ENCODE measurements around the gene ADGRG6.

ADGRG6 gene

DNA sequence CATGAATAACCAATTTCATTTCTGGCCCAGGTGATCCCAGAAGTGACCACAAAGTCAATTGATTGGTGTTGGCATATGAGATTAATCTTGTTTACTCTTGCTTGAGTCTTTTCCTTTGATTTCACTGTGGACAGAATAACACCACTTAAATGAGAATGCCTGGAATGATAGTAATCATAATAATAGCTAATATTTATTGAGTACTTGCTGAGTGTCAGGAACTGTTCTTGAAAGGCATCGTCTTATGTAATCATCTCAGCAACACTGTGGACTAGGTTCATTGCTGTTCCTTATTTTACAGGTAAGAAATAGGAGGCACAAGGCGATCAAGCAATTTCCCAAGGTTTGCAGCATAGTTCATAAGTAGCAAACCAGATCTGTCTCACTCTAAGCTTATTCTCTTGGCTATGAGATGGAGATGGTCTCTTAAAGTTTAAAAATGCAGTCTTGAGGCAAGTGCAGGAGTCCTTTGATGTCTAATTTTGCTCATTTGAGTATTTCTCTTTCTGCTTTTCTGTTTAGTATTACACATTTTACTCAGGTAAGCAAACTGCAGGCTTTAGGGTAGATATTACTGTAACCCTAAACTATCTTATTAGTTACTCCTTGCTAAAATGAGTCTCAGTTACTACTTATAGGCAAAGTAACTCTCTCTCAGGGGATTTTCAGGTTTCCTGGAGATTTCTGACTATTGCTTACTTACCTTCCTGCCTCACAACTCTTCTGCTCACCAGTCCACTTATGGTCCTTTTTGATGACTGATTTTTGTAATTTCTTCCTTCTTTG lies 6.3 kb downstream of the ADGRG6 start:
- Histone ChIP-seq H3K9me3 (ENCODE audit: control insufficient read depth, low read length) (no peaks in the 10 kb centered on the region), H3K9ac (ENCODE audit: low read length) (no peak overlapping the region), H3K27me3 (ENCODE audit: control insufficient read depth, insufficient read depth, low read length) (no peaks in the 10 kb centered on the region), H3K36me3 (ENCODE audit: control insufficient read depth, insufficient read depth, low read length) (no peaks in the 10 kb centered on the region), H3K4me3 (ENCODE audit: low read length) (no peak overlapping the region), H3K4me1 (ENCODE audit: control insufficient read depth, insufficient read depth, low read length) (peaks cover 19% of the 10 kb centered on the region)

DNA sequence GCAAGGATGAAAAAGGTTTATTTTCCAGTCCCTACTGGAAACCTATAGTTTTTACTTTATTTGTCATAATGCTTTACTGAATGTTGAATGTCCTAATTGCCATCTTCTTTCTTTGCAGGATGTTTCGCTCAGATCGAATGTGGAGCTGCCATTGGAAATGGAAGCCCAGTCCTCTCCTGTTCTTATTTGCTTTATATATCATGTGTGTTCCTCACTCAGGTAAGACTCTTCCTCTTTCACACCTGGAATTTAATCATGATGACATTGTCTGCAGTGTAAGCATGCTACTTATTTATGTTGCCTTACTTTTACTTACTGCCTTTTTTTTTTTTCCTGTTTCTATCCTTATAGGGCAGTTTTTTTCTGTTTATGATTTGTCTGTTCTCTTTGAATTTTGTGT lies 7.6 kb downstream of the ADGRG6 start:
- Histone ChIP-seq H3K9me3 (ENCODE audit: control insufficient read depth, low read length) (no peaks in the 10 kb centered on the region), H3K36me3 (ENCODE audit: control insufficient read depth, insufficient read depth, low read length) (no peaks in the 10 kb centered on the region), H3K9ac (ENCODE audit: low read length) (no peak overlapping the region), H3K27me3 (ENCODE audit: control insufficient read depth, insufficient read depth, low read length) (no peaks in the 10 kb centered on the region), H3K4me3 (ENCODE audit: low read length) (no peak overlapping the region), H3K4me1 (ENCODE audit: control insufficient read depth, insufficient read depth, low read length) (peaks cover 19% of the 10 kb centered on the region)

DNA sequence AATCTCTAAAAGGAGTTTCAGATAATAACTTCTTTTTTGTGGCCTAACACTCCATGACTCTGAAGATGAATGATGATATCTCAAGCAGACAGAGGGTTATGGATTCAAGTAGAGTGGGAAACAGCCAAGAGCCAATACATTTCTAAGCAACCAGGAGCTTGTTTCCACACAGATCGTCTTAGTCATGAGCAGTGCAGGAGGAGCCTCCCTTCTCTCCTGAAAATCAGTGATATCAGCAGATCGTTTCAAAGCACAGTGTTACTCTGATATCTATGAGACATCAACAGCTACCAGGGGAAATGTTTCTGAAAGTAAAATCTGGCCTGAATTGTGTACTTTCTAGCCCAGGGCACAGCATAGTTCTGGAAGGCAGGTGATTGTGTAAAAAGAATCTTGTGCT lies 11.5 kb downstream of the ADGRG6 start:
- Histone ChIP-seq H3K9me3 (ENCODE audit: control insufficient read depth, low read length) (no peaks in the 10 kb centered on the region), H3K27me3 (ENCODE audit: control insufficient read depth, insufficient read depth, low read length) (no peaks in the 10 kb centered on the region), H3K4me3 (ENCODE audit: low read length) (no peak overlapping the region), H3K9ac (ENCODE audit: low read length) (no peak overlapping the region), H3K4me1 (ENCODE audit: control insufficient read depth, insufficient read depth, low read length) (peaks cover 12% of the 10 kb centered on the region), H3K36me3 (ENCODE audit: control insufficient read depth, insufficient read depth, low read length) (no peaks in the 10 kb centered on the region)

DNA sequence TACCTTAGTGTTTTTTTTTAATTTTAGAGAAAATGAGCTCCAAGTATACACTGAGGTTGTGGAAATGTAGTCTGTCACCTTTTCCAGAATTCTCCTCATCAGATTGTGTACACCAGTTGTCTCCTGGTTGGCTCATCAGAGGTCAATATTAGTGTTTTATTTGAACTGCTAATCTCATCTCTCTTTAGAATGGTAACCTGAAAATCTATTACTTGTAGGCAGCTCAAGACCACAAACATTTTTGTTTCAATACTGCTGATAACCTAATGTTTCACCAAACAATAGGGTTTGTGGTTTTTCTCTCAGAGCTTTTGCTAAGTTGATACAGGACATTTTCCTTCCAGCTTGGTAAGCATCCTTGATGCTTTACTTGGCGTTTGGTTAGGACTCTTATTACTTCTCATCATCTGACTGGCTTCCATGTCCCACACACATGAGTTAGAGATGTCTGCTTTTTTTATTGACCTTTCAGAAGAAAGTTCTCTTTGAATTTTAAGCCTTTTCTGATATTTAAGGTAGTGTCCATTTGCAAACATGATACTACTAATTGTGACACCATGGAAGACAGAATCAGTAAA lies 15.1 kb downstream of the ADGRG6 start:
- Histone ChIP-seq H3K9me3 (ENCODE audit: control insufficient read depth, low read length) (no peaks in the 10 kb centered on the region), H3K9ac (ENCODE audit: low read length) (no peak overlapping the region), H3K27me3 (ENCODE audit: control insufficient read depth, insufficient read depth, low read length) (no peaks in the 10 kb centered on the region), H3K4me1 (ENCODE audit: control insufficient read depth, insufficient read depth, low read length) (peaks cover 7% of the 10 kb centered on the region), H3K36me3 (ENCODE audit: control insufficient read depth, insufficient read depth, low read length) (no peaks in the 10 kb centered on the region), H3K4me3 (ENCODE audit: low read length) (no peak overlapping the region)

DNA sequence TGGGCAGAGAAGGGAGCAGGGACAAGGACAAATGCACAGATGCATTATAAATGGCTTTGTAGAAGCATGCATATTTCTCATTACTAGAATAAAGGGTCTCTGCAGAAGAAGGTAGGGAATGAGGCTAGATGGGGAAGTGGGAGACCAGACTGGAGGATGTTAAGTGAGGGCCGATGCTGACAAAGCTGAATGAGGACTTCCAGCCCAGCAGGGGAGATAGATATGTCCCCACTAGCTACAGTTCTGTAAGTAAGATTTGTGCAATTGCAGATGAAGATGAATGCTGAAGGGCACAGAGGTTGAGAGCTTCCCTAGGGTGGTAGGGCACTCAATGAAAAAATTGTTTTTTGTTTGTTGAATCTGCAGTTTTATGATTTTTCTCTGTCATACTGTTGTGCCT lies 16.9 kb downstream of the ADGRG6 start:
- H3K36me3 ChIP-seq (ENCODE audit: control insufficient read depth, insufficient read depth, low read length) = no peaks in the 10 kb centered on the region
- H3K9me3 ChIP-seq (ENCODE audit: control insufficient read depth, low read length) = no peaks in the 10 kb centered on the region
- H3K4me3 ChIP-seq (ENCODE audit: low read length) = no peak overlapping the region
- H3K27me3 ChIP-seq (ENCODE audit: control insufficient read depth, insufficient read depth, low read length) = no peaks in the 10 kb centered on the region
- H3K4me1 ChIP-seq (ENCODE audit: control insufficient read depth, insufficient read depth, low read length) = peaks cover 10% of the 10 kb centered on the region
- no peak overlapping the region for H3K9ac ChIP-seq (ENCODE audit: low read length)

DNA sequence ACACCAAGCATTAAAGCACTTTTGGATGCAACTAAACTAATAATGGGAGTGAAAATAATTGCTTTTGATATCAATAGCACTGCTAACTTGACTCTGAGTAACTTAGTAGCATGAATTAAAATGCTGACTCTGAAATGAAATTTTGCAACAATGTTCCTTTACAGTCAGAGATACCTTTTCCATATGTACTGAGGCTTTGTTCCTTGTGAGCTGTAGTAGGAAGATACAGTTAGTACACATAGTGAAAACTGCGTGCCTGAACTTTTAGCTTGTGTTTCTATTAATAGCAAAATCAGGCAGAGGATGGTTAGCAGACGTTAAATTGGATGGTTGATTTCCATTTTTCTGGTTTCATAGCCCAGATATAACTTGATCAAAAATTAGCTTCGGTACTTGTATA lies 18.6 kb downstream of the ADGRG6 start:
- Histone ChIP-seq H3K4me1 (ENCODE audit: control insufficient read depth, insufficient read depth, low read length) (peaks cover 14% of the 10 kb centered on the region), H3K27me3 (ENCODE audit: control insufficient read depth, insufficient read depth, low read length) (no peaks in the 10 kb centered on the region), H3K36me3 (ENCODE audit: control insufficient read depth, insufficient read depth, low read length) (no peaks in the 10 kb centered on the region), H3K9me3 (ENCODE audit: control insufficient read depth, low read length) (no peaks in the 10 kb centered on the region), H3K9ac (ENCODE audit: low read length) (no peak overlapping the region), H3K4me3 (ENCODE audit: low read length) (no peak overlapping the region)

DNA sequence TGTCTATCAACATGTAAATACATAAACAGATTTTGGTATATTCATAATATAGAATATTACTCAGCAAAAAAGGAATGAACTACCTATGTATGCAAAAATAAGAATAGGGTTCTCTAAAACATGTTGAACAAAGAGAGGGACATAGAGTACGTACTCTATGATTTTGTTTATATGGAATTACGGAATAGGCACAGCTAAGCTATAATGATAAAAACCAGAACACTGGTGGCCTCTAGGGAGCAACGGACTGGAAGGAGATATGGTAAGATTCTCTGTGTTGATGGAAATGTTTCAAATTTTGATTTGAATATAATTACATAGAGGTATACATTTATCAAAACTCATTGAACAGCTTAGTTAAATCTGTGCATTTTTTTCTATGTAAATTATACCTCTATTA lies 19.6 kb downstream of the ADGRG6 start:
- Histone ChIP-seq H3K9me3 (ENCODE audit: control insufficient read depth, low read length) (no peaks in the 10 kb centered on the region), H3K9ac (ENCODE audit: low read length) (no peak overlapping the region), H3K36me3 (ENCODE audit: control insufficient read depth, insufficient read depth, low read length) (no peaks in the 10 kb centered on the region), H3K27me3 (ENCODE audit: control insufficient read depth, insufficient read depth, low read length) (no peaks in the 10 kb centered on the region), H3K4me3 (ENCODE audit: low read length) (no peak overlapping the region), H3K4me1 (ENCODE audit: control insufficient read depth, insufficient read depth, low read length) (peaks cover 14% of the 10 kb centered on the region)

DNA sequence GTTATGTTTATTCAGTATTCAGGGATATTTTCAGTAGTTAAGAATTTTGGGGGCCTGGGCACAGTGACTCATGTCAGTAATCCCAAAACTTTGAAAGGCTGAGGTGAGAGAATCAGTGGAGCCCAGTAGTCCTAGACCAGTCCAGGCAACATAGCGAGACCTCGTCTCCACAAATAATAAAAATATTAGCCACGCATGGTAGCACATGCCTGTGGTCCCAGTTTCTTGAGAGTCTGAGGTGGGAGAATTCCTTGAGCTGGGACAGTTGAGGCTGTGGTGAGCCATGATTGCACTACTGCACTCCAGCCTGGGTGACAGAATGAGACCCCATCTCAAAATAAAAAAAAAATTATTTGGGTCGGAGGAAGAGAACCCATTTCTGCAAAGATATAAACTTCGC lies 20.3 kb downstream of the ADGRG6 start:
- no peaks in the 10 kb centered on the region for H3K27me3 ChIP-seq (ENCODE audit: control insufficient read depth, insufficient read depth, low read length)
- H3K4me1 ChIP-seq (ENCODE audit: control insufficient read depth, insufficient read depth, low read length) = peaks cover 14% of the 10 kb centered on the region
- H3K36me3 ChIP-seq (ENCODE audit: control insufficient read depth, insufficient read depth, low read length) = no peaks in the 10 kb centered on the region
- no peaks in the 10 kb centered on the region for H3K9me3 ChIP-seq (ENCODE audit: control insufficient read depth, low read length)
- no peak overlapping the region for H3K9ac ChIP-seq (ENCODE audit: low read length)
- no peak overlapping the region for H3K4me3 ChIP-seq (ENCODE audit: low read length)

DNA sequence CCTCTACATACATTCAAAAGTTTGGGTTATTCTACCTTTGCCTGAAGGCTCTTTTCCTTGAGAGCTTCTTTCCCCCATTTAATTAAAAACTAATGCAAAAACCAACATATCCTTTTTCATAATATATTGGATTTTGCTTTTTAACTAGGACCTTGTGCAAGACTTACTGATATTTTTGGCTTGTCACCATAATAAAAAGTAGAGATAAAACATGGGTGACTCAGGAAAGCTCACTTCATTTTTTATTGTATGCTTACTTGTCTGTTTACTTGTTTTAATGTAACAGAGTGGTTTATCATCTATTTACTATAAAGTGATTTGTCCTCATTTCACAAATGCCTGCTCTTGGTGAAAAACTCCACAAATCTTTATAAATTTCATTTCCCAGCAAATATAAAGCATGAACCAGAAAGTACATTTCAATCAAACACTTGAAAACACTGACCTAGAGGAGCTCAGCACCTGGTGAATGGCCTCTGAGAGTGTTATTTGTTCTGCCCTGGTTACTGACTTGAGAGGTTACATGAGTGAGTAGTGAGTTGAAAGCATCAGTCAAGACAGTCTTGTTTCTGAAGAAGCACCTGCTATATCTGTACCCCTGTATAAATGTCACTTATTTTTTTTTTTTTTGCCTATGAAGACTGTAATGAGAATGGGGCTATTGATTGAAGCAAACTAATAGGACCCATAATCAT lies 20.8 kb downstream of the ADGRG6 start:
- no peak overlapping the region for H3K4me3 ChIP-seq (ENCODE audit: low read length)
- H3K9me3 ChIP-seq (ENCODE audit: control insufficient read depth, low read length) = no peaks in the 10 kb centered on the region
- no peaks in the 10 kb centered on the region for H3K27me3 ChIP-seq (ENCODE audit: control insufficient read depth, insufficient read depth, low read length)
- no peaks in the 10 kb centered on the region for H3K36me3 ChIP-seq (ENCODE audit: control insufficient read depth, insufficient read depth, low read length)
- peaks cover 14% of the 10 kb centered on the region for H3K4me1 ChIP-seq (ENCODE audit: control insufficient read depth, insufficient read depth, low read length)
- no peak overlapping the region for H3K9ac ChIP-seq (ENCODE audit: low read length)

DNA sequence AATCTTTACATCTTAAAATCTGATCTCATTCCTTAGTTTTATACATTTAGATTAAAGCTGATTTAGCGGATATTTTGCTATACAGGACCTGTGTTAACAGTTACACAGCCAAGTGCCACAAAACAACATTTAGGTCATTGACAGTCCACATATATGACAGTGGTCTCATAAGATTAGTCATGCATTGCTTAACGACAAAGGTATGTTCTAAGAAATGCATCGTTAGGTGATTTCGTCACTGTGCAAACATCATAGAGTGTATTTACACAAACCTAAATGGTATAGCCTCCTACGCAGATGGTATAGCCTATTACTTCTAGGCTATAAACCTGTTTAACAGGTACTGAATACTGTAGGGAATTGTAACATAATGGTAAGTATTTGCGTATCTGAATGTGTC lies 21.6 kb downstream of the ADGRG6 start:
- no peak overlapping the region for H3K9ac ChIP-seq (ENCODE audit: low read length)
- H3K27me3 ChIP-seq (ENCODE audit: control insufficient read depth, insufficient read depth, low read length) = no peaks in the 10 kb centered on the region
- H3K9me3 ChIP-seq (ENCODE audit: control insufficient read depth, low read length) = no peaks in the 10 kb centered on the region
- peaks cover 14% of the 10 kb centered on the region for H3K4me1 ChIP-seq (ENCODE audit: control insufficient read depth, insufficient read depth, low read length)
- H3K4me3 ChIP-seq (ENCODE audit: low read length) = no peak overlapping the region
- H3K36me3 ChIP-seq (ENCODE audit: control insufficient read depth, insufficient read depth, low read length) = no peaks in the 10 kb centered on the region

DNA sequence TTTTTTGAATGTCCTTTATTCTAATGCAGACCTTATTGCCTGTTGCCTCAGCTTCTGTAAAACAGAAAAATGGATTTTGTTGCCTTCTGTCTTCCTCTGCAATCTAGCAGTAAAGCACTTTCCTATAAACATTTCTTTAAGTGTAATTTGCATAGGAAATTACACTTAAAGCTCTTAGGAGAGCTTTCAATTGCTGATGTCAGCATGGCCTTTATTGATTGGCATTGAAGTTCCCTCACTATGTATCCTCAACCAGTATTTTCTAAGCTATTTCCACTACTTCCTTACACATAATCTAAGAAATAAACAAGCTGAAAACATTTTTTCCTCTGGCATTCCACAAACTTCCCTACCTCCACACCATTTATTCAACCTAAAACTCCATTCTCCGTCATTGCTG lies 22.3 kb downstream of the ADGRG6 start:
- H3K36me3 ChIP-seq (ENCODE audit: control insufficient read depth, insufficient read depth, low read length) = no peaks in the 10 kb centered on the region
- H3K27me3 ChIP-seq (ENCODE audit: control insufficient read depth, insufficient read depth, low read length) = no peaks in the 10 kb centered on the region
- no peaks in the 10 kb centered on the region for H3K9me3 ChIP-seq (ENCODE audit: control insufficient read depth, low read length)
- H3K4me3 ChIP-seq (ENCODE audit: low read length) = no peak overlapping the region
- no peak overlapping the region for H3K9ac ChIP-seq (ENCODE audit: low read length)
- peaks cover 14% of the 10 kb centered on the region for H3K4me1 ChIP-seq (ENCODE audit: control insufficient read depth, insufficient read depth, low read length)

DNA sequence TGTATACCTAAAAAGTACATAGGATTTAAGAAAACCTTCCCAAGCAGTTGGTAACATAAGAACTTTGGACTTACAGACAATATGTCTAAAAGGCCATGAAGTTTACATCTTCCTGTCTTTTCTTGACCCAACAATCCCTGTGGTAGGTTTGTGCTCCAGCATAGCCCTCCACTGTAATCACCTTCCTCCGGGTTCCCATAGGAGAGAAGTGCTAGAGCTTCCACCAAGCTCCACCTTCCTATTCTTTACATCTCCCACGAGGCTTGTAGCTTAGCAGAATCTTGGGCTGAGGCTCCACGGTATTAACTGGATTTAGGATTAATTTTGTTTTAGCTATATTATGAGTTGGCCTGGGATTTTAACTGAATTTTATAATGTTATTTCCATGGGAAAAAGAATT lies 23.3 kb downstream of the ADGRG6 start:
- H3K9ac ChIP-seq (ENCODE audit: low read length) = no peak overlapping the region

More for the DNA sequence above, 23.3 kb downstream of the ADGRG6 start:
- no peaks in the 10 kb centered on the region for H3K27me3 ChIP-seq (ENCODE audit: control insufficient read depth, insufficient read depth, low read length)
- H3K9me3 ChIP-seq (ENCODE audit: control insufficient read depth, low read length) = no peaks in the 10 kb centered on the region
- no peaks in the 10 kb centered on the region for H3K36me3 ChIP-seq (ENCODE audit: control insufficient read depth, insufficient read depth, low read length)
- no peak overlapping the region for H3K4me3 ChIP-seq (ENCODE audit: low read length)
- peaks cover 14% of the 10 kb centered on the region for H3K4me1 ChIP-seq (ENCODE audit: control insufficient read depth, insufficient read depth, low read length)
